SU-DHL-6 (cell line): ENCODE results near the gene GALNT9.

ENCODE experiments used
- H2AFZ ChIP-seq: fragments of 200-600 bp; sonication (generic); 2 replicates; pipeline ENCODE4 v1.6.1; 2014; ENCODE audit warnings: low read depth, mild to moderate bottlenecking, moderate library complexity, mixed read lengths, antibody characterized with exemption, low read length; ENCODE audit not compliant: severe bottlenecking
- H3F3A ChIP-seq: fragments of 200-600 bp; shearing (Covaris generic); 2 replicates; pipeline ENCODE4 v1.6.0; 2016; ENCODE audit warnings: antibody characterized with exemption, mild to moderate bottlenecking; ENCODE audit not compliant: insufficient read depth
- H3K27ac ChIP-seq: fragments of 200-600 bp; sonication (generic); 2 replicates; pipeline ENCODE4 v1.5.1; 2016; ENCODE audit warnings: low read depth, mild to moderate bottlenecking, low read length, moderate library complexity, mixed read lengths
- H3K27me3 ChIP-seq: fragments of 200-600 bp; sonication (generic), shearing (Covaris generic); 2 replicates; pipeline ENCODE4 v1.6.0; 2014; ENCODE audit warnings: mild to moderate bottlenecking, low read length
- H3K36me3 ChIP-seq: fragments of 200-600 bp; sonication (generic); 2 replicates; pipeline ENCODE4 v1.6.1; 2014; ENCODE audit warnings: mild to moderate bottlenecking, low read length, mixed read lengths
- H3K4me2 ChIP-seq: fragments of 300-600, 200-600 bp; shearing (Covaris generic), sonication (generic); 2 replicates; pipeline ENCODE4 v1.6.0; 2014; ENCODE audit warnings: low read length, low read depth, mild to moderate bottlenecking; ENCODE audit not compliant: poor library complexity, severe bottlenecking
- H3K4me3 ChIP-seq: fragments of 200-600 bp; sonication (generic); 2 replicates; pipeline ENCODE4 v1.5.1; 2014; ENCODE audit warnings: antibody characterized with exemption, low read length, mild to moderate bottlenecking, mixed read lengths; ENCODE audit not compliant: insufficient read depth, poor library complexity, severe bottlenecking
- H3K79me2 ChIP-seq: fragments of 200-600 bp; sonication (generic); 2 replicates; pipeline ENCODE4 v1.6.1; 2014; ENCODE audit warnings: mild to moderate bottlenecking, low read length, moderate library complexity; ENCODE audit not compliant: insufficient read depth
- H3K9ac ChIP-seq: fragments of 200-600 bp; sonication (generic); 2 replicates; pipeline ENCODE4 v1.7.0; 2014; ENCODE audit warnings: mild to moderate bottlenecking, low read length
- H3K9me2 ChIP-seq: fragments of 200-600 bp; sonication (generic); replicated peaks from 2 replicates; pipeline ENCODE4 v1.6.1; 2014; ENCODE audit warnings: low read length; ENCODE audit not compliant: insufficient read depth
- H3K9me3 ChIP-seq: fragments of 200-600 bp; sonication (generic); 2 replicates; pipeline ENCODE4 v1.6.1; 2014; ENCODE audit warnings: low read length, mixed read lengths; ENCODE audit not compliant: insufficient read depth
- H4K20me1 ChIP-seq: fragments of 200-600 bp; sonication (generic); 2 replicates; pipeline ENCODE4 v1.6.1; 2014; ENCODE audit warnings: low read depth, mild to moderate bottlenecking, antibody characterized with exemption, low read length, moderate library complexity, mixed read lengths
- CTCF ChIP-seq: fragments of 200-600 bp; sonication (generic); IDR thresholded peaks from one replicate; pipeline ENCODE4 v1.5.1; 2017; ENCODE audit warnings: antibody characterized with exemption, mild to moderate bottlenecking, low read length, moderate library complexity; ENCODE audit not compliant: insufficient read depth, poor library complexity, severe bottlenecking
- EZH2phosphoT487 ChIP-seq: fragments of 200-600 bp; sonication (generic), shearing (Covaris generic); conservative IDR thresholded peaks from 2 replicates; pipeline ENCODE4 v1.6.1; 2018; ENCODE audit warnings: mild to moderate bottlenecking, antibody characterized with exemption, low read length, moderate library complexity, mixed read lengths

The GALNT9 gene

GRCh38 chr12:132329720-132330548 lies 545 bp upstream of the GALNT9 start:
- Histone ChIP-seq H3K4me2 (no peak overlapping the region), H3K36me3 (no peaks in the 10 kb centered on the region), H3K9ac (no peak overlapping the region), H3K9me2 (no peaks in the 10 kb centered on the region), H3K9me3 (no peaks in the 10 kb centered on the region), H3F3A (no peaks in the 10 kb centered on the region), H3K27ac (no peak overlapping the region), H2AFZ (no peak overlapping the region), H3K79me2 (no peaks in the 10 kb centered on the region), H4K20me1 (no peaks in the 10 kb centered on the region), H3K27me3 (no peaks in the 10 kb centered on the region), H3K4me3 (no peak overlapping the region)
- TF ChIP-seq CTCF (no peak), EZH2phosphoT487 (no peak)

GRCh38 chr12:132328282-132329029 lies 933 bp downstream of the GALNT9 start:
- no peaks in the 10 kb centered on the region for H3K36me3 ChIP-seq
- no peak overlapping the region for H2AFZ ChIP-seq
- H3K4me3 ChIP-seq = no peak overlapping the region
- no peak overlapping the region for H3K9ac ChIP-seq
- no peaks in the 10 kb centered on the region for H3K9me3 ChIP-seq
- no peaks in the 10 kb centered on the region for H3K79me2 ChIP-seq
- no peaks in the 10 kb centered on the region for H3K27me3 ChIP-seq
- TF ChIP-seq CTCF (no peak), EZH2phosphoT487 (no peak)
- no peaks in the 10 kb centered on the region for H4K20me1 ChIP-seq
- no peak overlapping the region for H3K4me2 ChIP-seq
- no peak overlapping the region for H3K27ac ChIP-seq
- H3K9me2 ChIP-seq = no peaks in the 10 kb centered on the region
- no peaks in the 10 kb centered on the region for H3F3A ChIP-seq

- Histone ChIP-seq H3K4me3 (no peak overlapping the region), H3K4me2 (no peak overlapping the region)
These were observed 1.8 kb downstream of the GALNT9 start for GRCh38 chr12:132327336-132328171.

More at GRCh38 chr12:132327336-132328171, 1.8 kb downstream of the GALNT9 start:
- H3K9me3 ChIP-seq = no peaks in the 10 kb centered on the region
- no peak overlapping the region for H3K27ac ChIP-seq
- no peak overlapping the region for H2AFZ ChIP-seq
- H3K36me3 ChIP-seq = no peaks in the 10 kb centered on the region
- no peak overlapping the region for H3K9ac ChIP-seq
- H4K20me1 ChIP-seq = no peaks in the 10 kb centered on the region
- TF ChIP-seq EZH2phosphoT487 = no peak
- TF ChIP-seq CTCF = no peak
- H3K79me2 ChIP-seq = no peaks in the 10 kb centered on the region
- no peaks in the 10 kb centered on the region for H3F3A ChIP-seq
- no peaks in the 10 kb centered on the region for H3K27me3 ChIP-seq
- no peaks in the 10 kb centered on the region for H3K9me2 ChIP-seq
